ENCODE data around the gene SLC25A19. TPM values are rescaled to one million over a fixed set of nuclear protein-coding genes. Genes with fewer than 3 reads are reported as not detected.

The SLC25A19 gene
- polyA plus RNA-seq, 2 donors, result 7.8 to 9.3 TPM

- H3K4me1 ChIP-seq (ENCODE audit: control insufficient read depth in 2 of 2, insufficient read depth in 2 of 2, low read length in 1 of 2), result peaks cover 0 to 2% of the 10 kb centered on the region in 2 donors
- no peaks in the 10 kb centered on the region for H3K27me3 ChIP-seq (ENCODE audit: control insufficient read depth in 1 of 2, insufficient read depth in 2 of 2, low read length in 2 of 2)
- H3K4me3 ChIP-seq (ENCODE audit: low read depth in 1 of 2, low read length in 2 of 2), result no peak overlapping the region
- H3K9me3 ChIP-seq (ENCODE audit: control insufficient read depth in 2 of 2, insufficient read depth in 1 of 2, low read depth in 1 of 2, low read length in 1 of 2), result peaks cover 0 to 2% of the 10 kb centered on the region in 2 donors
- peaks cover 32 to 91% of the 10 kb centered on the region in 2 donors for H3K36me3 ChIP-seq (ENCODE audit: control insufficient read depth in 2 of 2, insufficient read depth in 2 of 2, low read length in 1 of 2)
- 79 to 85% methylated on average over 23 of the region's 23 CpGs for WGBS, 2 donors
- no peak overlapping the region for H3K27ac ChIP-seq (ENCODE audit: low read depth in 2 of 2, low read length in 1 of 2)
Measured at GRCh38 chr17:75239778-75240393, 49.3 kb downstream of the SLC25A19 start.

GRCh38 chr17:75239214-75239613 is 50.0 kb downstream of the SLC25A19 start:
- Histone ChIP-seq H3K27ac (ENCODE audit: low read depth in 2 of 2, low read length in 1 of 2) (no peak overlapping the region), H3K9me3 (ENCODE audit: control insufficient read depth in 2 of 2, insufficient read depth in 1 of 2, low read depth in 1 of 2, low read length in 1 of 2) (peaks cover 0 to 2% of the 10 kb centered on the region in 2 donors), H3K36me3 (ENCODE audit: control insufficient read depth in 2 of 2, insufficient read depth in 2 of 2, low read length in 1 of 2) (peaks cover 36 to 91% of the 10 kb centered on the region in 2 donors), H3K4me3 (ENCODE audit: low read depth in 1 of 2, low read length in 2 of 2) (no peak overlapping the region), H3K4me1 (ENCODE audit: control insufficient read depth in 2 of 2, insufficient read depth in 2 of 2, low read length in 1 of 2) (peaks cover 0 to 2% of the 10 kb centered on the region in 2 donors), H3K27me3 (ENCODE audit: control insufficient read depth in 1 of 2, insufficient read depth in 2 of 2, low read length in 2 of 2) (no peaks in the 10 kb centered on the region)
- 85% methylated on average over 11 to 12 of the region's 12 CpGs for WGBS, 2 donors

GRCh38 chr17:75238684-75239191 is 50.5 kb downstream of the SLC25A19 start:
- H3K27ac ChIP-seq (ENCODE audit: low read depth in 2 of 2, low read length in 1 of 2), result peak overlapping the region in 1 of 2 donors; percentile 13
- WGBS, 2 donors, result 50 to 53% methylated on average over 13 of the region's 13 CpGs

GRCh38 chr17:75238020-75238580 is 51.1 kb downstream of the SLC25A19 start:
- H3K4me3 ChIP-seq (ENCODE audit: low read depth in 1 of 2, low read length in 2 of 2), result no peak overlapping the region
- WGBS, 2 donors, result 75 to 81% methylated on average over 11 of the region's 11 CpGs
- no peak overlapping the region for H3K27ac ChIP-seq (ENCODE audit: low read depth in 2 of 2, low read length in 1 of 2)
- peaks cover 32 to 80% of the 10 kb centered on the region in 2 donors for H3K36me3 ChIP-seq (ENCODE audit: control insufficient read depth in 2 of 2, insufficient read depth in 2 of 2, low read length in 1 of 2)
- peaks cover 0 to 2% of the 10 kb centered on the region in 2 donors for H3K4me1 ChIP-seq (ENCODE audit: control insufficient read depth in 2 of 2, insufficient read depth in 2 of 2, low read length in 1 of 2)
- H3K9me3 ChIP-seq (ENCODE audit: control insufficient read depth in 2 of 2, insufficient read depth in 1 of 2, low read depth in 1 of 2, low read length in 1 of 2), result peaks cover 0 to 2% of the 10 kb centered on the region in 2 donors
- no peaks in the 10 kb centered on the region for H3K27me3 ChIP-seq (ENCODE audit: control insufficient read depth in 1 of 2, insufficient read depth in 2 of 2, low read length in 2 of 2)

More at GRCh38 chr17:75238684-75239191, 50.5 kb downstream of the SLC25A19 start:
- Histone ChIP-seq H3K36me3 (ENCODE audit: control insufficient read depth in 2 of 2, insufficient read depth in 2 of 2, low read length in 1 of 2) (peaks cover 36 to 87% of the 10 kb centered on the region in 2 donors), H3K9me3 (ENCODE audit: control insufficient read depth in 2 of 2, insufficient read depth in 1 of 2, low read depth in 1 of 2, low read length in 1 of 2) (peaks cover 0 to 2% of the 10 kb centered on the region in 2 donors), H3K27me3 (ENCODE audit: control insufficient read depth in 1 of 2, insufficient read depth in 2 of 2, low read length in 2 of 2) (no peaks in the 10 kb centered on the region), H3K4me1 (ENCODE audit: control insufficient read depth in 2 of 2, insufficient read depth in 2 of 2, low read length in 1 of 2) (peaks cover 0 to 2% of the 10 kb centered on the region in 2 donors), H3K4me3 (ENCODE audit: low read depth in 1 of 2, low read length in 2 of 2) (no peak overlapping the region)

GRCh38 chr17:75237100-75238014 is 51.9 kb downstream of the SLC25A19 start:
- peaks cover 39 to 80% of the 10 kb centered on the region in 2 donors for H3K36me3 ChIP-seq (ENCODE audit: control insufficient read depth in 2 of 2, insufficient read depth in 2 of 2, low read length in 1 of 2)
- 76 to 82% methylated on average over 12 of the region's 12 CpGs for WGBS, 2 donors
- H3K27ac ChIP-seq (ENCODE audit: low read depth in 2 of 2, low read length in 1 of 2), result no peak overlapping the region

GRCh38 chr17:75232786-75233185 is 56.4 kb downstream of the SLC25A19 start:
- Histone ChIP-seq H3K9me3 (ENCODE audit: control insufficient read depth in 2 of 2, insufficient read depth in 1 of 2, low read depth in 1 of 2, low read length in 1 of 2) (no peaks in the 10 kb centered on the region), H3K4me3 (ENCODE audit: low read depth in 1 of 2, low read length in 2 of 2) (no peak overlapping the region), H3K27ac (ENCODE audit: low read depth in 2 of 2, low read length in 1 of 2) (no peak overlapping the region), H3K4me1 (ENCODE audit: control insufficient read depth in 2 of 2, insufficient read depth in 2 of 2, low read length in 1 of 2) (peaks cover 0 to 2% of the 10 kb centered on the region in 2 donors), H3K36me3 (ENCODE audit: control insufficient read depth in 2 of 2, insufficient read depth in 2 of 2, low read length in 1 of 2) (peaks cover 30 to 56% of the 10 kb centered on the region in 2 donors), H3K27me3 (ENCODE audit: control insufficient read depth in 1 of 2, insufficient read depth in 2 of 2, low read length in 2 of 2) (no peaks in the 10 kb centered on the region)
- 95 to 96% methylated on average over 13 of the region's 13 CpGs for WGBS, 2 donors

More at GRCh38 chr17:75237100-75238014, 51.9 kb downstream of the SLC25A19 start:
- Histone ChIP-seq H3K4me1 (ENCODE audit: control insufficient read depth in 2 of 2, insufficient read depth in 2 of 2, low read length in 1 of 2) (peaks cover 0 to 2% of the 10 kb centered on the region in 2 donors), H3K4me3 (ENCODE audit: low read depth in 1 of 2, low read length in 2 of 2) (no peak overlapping the region), H3K9me3 (ENCODE audit: control insufficient read depth in 2 of 2, insufficient read depth in 1 of 2, low read depth in 1 of 2, low read length in 1 of 2) (peaks cover 0 to 2% of the 10 kb centered on the region in 2 donors), H3K27me3 (ENCODE audit: control insufficient read depth in 1 of 2, insufficient read depth in 2 of 2, low read length in 2 of 2) (no peaks in the 10 kb centered on the region)

- Histone ChIP-seq H3K36me3 (ENCODE audit: control insufficient read depth in 2 of 2, insufficient read depth in 2 of 2, low read length in 1 of 2) (peaks cover 26 to 47% of the 10 kb centered on the region in 2 donors), H3K4me1 (ENCODE audit: control insufficient read depth in 2 of 2, insufficient read depth in 2 of 2, low read length in 1 of 2) (peaks cover 0 to 2% of the 10 kb centered on the region in 2 donors), H3K9me3 (ENCODE audit: control insufficient read depth in 2 of 2, insufficient read depth in 1 of 2, low read depth in 1 of 2, low read length in 1 of 2) (no peaks in the 10 kb centered on the region), H3K27ac (ENCODE audit: low read depth in 2 of 2, low read length in 1 of 2) (no peak overlapping the region), H3K4me3 (ENCODE audit: low read depth in 1 of 2, low read length in 2 of 2) (no peak overlapping the region), H3K27me3 (ENCODE audit: control insufficient read depth in 1 of 2, insufficient read depth in 2 of 2, low read length in 2 of 2) (no peaks in the 10 kb centered on the region)
- 90 to 91% methylated on average over 18 of the region's 18 CpGs for WGBS, 2 donors
Measured at GRCh38 chr17:75231741-75232464, 57.3 kb downstream of the SLC25A19 start.

GRCh38 chr17:75231071-75231470 is 58.2 kb downstream of the SLC25A19 start:
- whole genome bisulfite sequencing, 2 donors, result 93 to 97% methylated on average over 8 of the region's 8 CpGs
- peaks cover 22 to 46% of the 10 kb centered on the region in 2 donors for H3K36me3 ChIP-seq (ENCODE audit: control insufficient read depth in 2 of 2, insufficient read depth in 2 of 2, low read length in 1 of 2)
- no peak overlapping the region for H3K27ac ChIP-seq (ENCODE audit: low read depth in 2 of 2, low read length in 1 of 2)
- H3K4me3 ChIP-seq (ENCODE audit: low read depth in 1 of 2, low read length in 2 of 2), result no peak overlapping the region
- peaks cover 0 to 2% of the 10 kb centered on the region in 2 donors for H3K4me1 ChIP-seq (ENCODE audit: control insufficient read depth in 2 of 2, insufficient read depth in 2 of 2, low read length in 1 of 2)
- H3K9me3 ChIP-seq (ENCODE audit: control insufficient read depth in 2 of 2, insufficient read depth in 1 of 2, low read depth in 1 of 2, low read length in 1 of 2), result no peaks in the 10 kb centered on the region
- no peaks in the 10 kb centered on the region for H3K27me3 ChIP-seq (ENCODE audit: control insufficient read depth in 1 of 2, insufficient read depth in 2 of 2, low read length in 2 of 2)

GRCh38 chr17:75228847-75229246 is 60.4 kb downstream of the SLC25A19 start:
- Histone ChIP-seq H3K36me3 (ENCODE audit: control insufficient read depth in 2 of 2, insufficient read depth in 2 of 2, low read length in 1 of 2) (peaks cover 16 to 43% of the 10 kb centered on the region in 2 donors), H3K4me3 (ENCODE audit: low read depth in 1 of 2, low read length in 2 of 2) (no peak overlapping the region), H3K27me3 (ENCODE audit: control insufficient read depth in 1 of 2, insufficient read depth in 2 of 2, low read length in 2 of 2) (no peaks in the 10 kb centered on the region), H3K9me3 (ENCODE audit: control insufficient read depth in 2 of 2, insufficient read depth in 1 of 2, low read depth in 1 of 2, low read length in 1 of 2) (no peaks in the 10 kb centered on the region), H3K4me1 (ENCODE audit: control insufficient read depth in 2 of 2, insufficient read depth in 2 of 2, low read length in 1 of 2) (peaks cover 0 to 2% of the 10 kb centered on the region in 2 donors), H3K27ac (ENCODE audit: low read depth in 2 of 2, low read length in 1 of 2) (no peak overlapping the region)
- 61 to 66% methylated on average over 4 of the region's 4 CpGs for WGBS, 2 donors
